ENCODE measurements around the gene HOXC9.

DNA sequence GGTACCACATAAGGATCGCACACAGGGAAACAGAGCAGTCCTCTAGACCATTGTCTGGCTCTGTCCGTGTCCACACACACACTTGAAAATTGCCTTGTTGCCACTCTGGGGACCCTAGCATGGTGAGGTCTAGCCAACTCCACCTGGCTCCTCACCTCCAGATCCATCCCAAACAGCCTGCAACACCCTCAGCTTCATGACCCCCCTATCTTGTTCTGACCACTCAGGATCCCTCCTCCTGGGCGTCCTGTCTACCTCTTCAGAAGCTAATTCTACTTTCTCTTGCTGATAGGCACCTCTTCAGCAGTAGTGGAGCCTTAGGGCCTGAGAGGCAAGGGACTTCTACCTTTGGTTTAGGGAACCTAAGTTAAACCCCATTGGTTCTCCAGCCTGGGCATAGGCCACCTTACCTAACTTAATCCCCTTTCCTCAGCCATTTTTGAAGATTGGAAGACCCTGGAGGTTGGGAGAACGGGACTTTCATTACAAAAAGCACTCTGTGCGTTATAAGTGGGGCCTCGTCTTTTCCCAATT lies 32.2 kb downstream of the HOXC9 start:
- no peak for TF ChIP-seq POLR2A (IDR thresholded peaks at IDR 0.05)
- TF ChIP-seq, protein P1, sequence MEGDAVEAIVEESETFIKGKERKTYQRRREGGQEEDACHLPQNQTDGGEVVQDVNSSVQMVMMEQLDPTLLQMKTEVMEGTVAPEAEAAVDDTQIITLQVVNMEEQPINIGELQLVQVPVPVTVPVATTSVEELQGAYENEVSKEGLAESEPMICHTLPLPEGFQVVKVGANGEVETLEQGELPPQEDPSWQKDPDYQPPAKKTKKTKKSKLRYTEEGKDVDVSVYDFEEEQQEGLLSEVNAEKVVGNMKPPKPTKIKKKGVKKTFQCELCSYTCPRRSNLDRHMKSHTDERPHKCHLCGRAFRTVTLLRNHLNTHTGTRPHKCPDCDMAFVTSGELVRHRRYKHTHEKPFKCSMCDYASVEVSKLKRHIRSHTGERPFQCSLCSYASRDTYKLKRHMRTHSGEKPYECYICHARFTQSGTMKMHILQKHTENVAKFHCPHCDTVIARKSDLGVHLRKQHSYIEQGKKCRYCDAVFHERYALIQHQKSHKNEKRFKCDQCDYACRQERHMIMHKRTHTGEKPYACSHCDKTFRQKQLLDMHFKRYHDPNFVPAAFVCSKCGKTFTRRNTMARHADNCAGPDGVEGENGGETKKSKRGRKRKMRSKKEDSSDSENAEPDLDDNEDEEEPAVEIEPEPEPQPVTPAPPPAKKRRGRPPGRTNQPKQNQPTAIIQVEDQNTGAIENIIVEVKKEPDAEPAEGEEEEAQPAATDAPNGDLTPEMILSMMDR (IDR thresholded peaks at IDR 0.05), result no peak
